HepG2 (cell line): Measurements from ENCODE around the gene EBF4. TPM values are rescaled to one million over a fixed set of nuclear protein-coding genes. Genes with fewer than 3 reads are reported as not detected.
A peak's percentile ranks its signal among the peaks of the same experiment; 100 is the strongest.

Experiments used
- DMAP1 ChIP-seq: IDR thresholded peaks from 2 replicates; pipeline ENCODE4 v1.6.1; 2016
- EEA1 ChIP-seq: sonication (generic); formaldehyde crosslinking; IDR thresholded peaks from 2 replicates; pipeline ENCODE4 v1.5.1; 2020; ENCODE audit warnings: mild to moderate bottlenecking, missing genetic modification reagents, borderline replicate concordance
- FOXK2 ChIP-seq: fragments of 450-650 bp; IDR thresholded peaks from 2 replicates; pipeline ENCODE4 v1.6.1; 2016
- ISX ChIP-seq: sonication (generic); formaldehyde crosslinking; conservative IDR thresholded peaks from 2 replicates; pipeline ENCODE4 v1.5.0; 2020; ENCODE audit warnings: missing genetic modification reagents
- NAIF1 ChIP-seq: sonication (generic); formaldehyde crosslinking; IDR thresholded peaks from 2 replicates; pipeline ENCODE4 v1.5.0; 2020; ENCODE audit warnings: mild to moderate bottlenecking, missing genetic modification reagents, borderline replicate concordance
- SALL2 ChIP-seq: sonication (generic); formaldehyde crosslinking; IDR thresholded peaks from 2 replicates; pipeline ENCODE4 v1.8.1; 2023; ENCODE audit warnings: mild to moderate bottlenecking, missing genetic modification reagents, inconsistent platforms
- SP4 ChIP-seq: sonication (generic); formaldehyde crosslinking; IDR thresholded peaks from 2 replicates; pipeline ENCODE4 v1.8.1; 2023; ENCODE audit warnings: mild to moderate bottlenecking, missing genetic modification reagents
- TOPORS ChIP-seq: sonication (generic); formaldehyde crosslinking; IDR thresholded peaks from 2 replicates; pipeline ENCODE4 v1.8.0; 2023; ENCODE audit warnings: mild to moderate bottlenecking, missing genetic modification reagents
- YEATS4 ChIP-seq: sonication (generic); formaldehyde crosslinking; IDR thresholded peaks from 2 replicates; pipeline ENCODE4 v1.4.0; 2020; ENCODE audit warnings: missing genetic modification reagents, borderline replicate concordance
- ZKSCAN1 ChIP-seq: fragments of 150-350 bp; IDR thresholded peaks from 2 replicates; pipeline ENCODE4 v1.6.1; 2014; ENCODE audit warnings: low read length
- ZNF224 ChIP-seq: sonication (generic); formaldehyde crosslinking; IDR thresholded peaks from 2 replicates; pipeline ENCODE4 v1.5.0; 2020; ENCODE audit warnings: mild to moderate bottlenecking, missing genetic modification reagents
- ZNF75D ChIP-seq: sonication (generic); formaldehyde crosslinking; IDR thresholded peaks from 2 replicates; pipeline ENCODE4 v1.8.1; 2023; ENCODE audit warnings: missing genetic modification reagents, mild to moderate bottlenecking, borderline replicate concordance
- polyA plus RNA-seq, 8 experiments: library from polyadenylated mRNA; depleted of rRNA in 3 of 8; stranded (reverse) in 7 of 8; unstranded in 1 of 8; fragments of >200 nt; fragmentation: Illumina TruSeq in 4 of 8; extraction: Trizol in 4 of 8; gene quantifications; 2 replicates each; pipeline versions ENCODE4 v1.2.1 to v1.2.3, GENCODE V29; 2011 to 2016; ENCODE audit warnings: low read depth in 4 of 8, missing spikeins in 1 of 8, mixed read lengths in 1 of 8; ENCODE audit not compliant: insufficient read depth in 1 of 8
- total RNA-seq, 5 experiments: library from RNA; depleted of rRNA; stranded (reverse); fragments of >200 nt; fragmentation: Illumina TruSeq; extraction: Trizol; gene quantifications; 2 replicates each; pipeline ENCODE4 v1.2.3, GENCODE V29; 2016; ENCODE audit warnings: low read depth in 1 of 5
- TF ChIP-seq, protein P1 (sequence below): sonication (generic); formaldehyde crosslinking; IDR thresholded peaks from 2 replicates; pipeline ENCODE4; 2020; ENCODE audit warnings: missing genetic modification reagents, mild to moderate bottlenecking, borderline replicate concordance
- TF ChIP-seq, protein P2 (sequence below): sonication (generic); formaldehyde crosslinking; IDR thresholded peaks from 2 replicates; pipeline ENCODE4 v1.5.0; 2020; ENCODE audit warnings: missing genetic modification reagents, mild to moderate bottlenecking, borderline replicate concordance
- TF ChIP-seq, protein P3 (sequence below): sonication (generic); formaldehyde crosslinking; IDR thresholded peaks from 2 replicates; pipeline ENCODE4 v1.5.0; 2020; ENCODE audit warnings: missing genetic modification reagents
- TF ChIP-seq, protein P4 (sequence below): sonication (generic); formaldehyde crosslinking; IDR thresholded peaks from 2 replicates; pipeline ENCODE4 v1.4.0; 2020; ENCODE audit warnings: missing genetic modification reagents, borderline replicate concordance
- TF ChIP-seq, protein P5 (sequence below): sonication (generic); formaldehyde crosslinking; IDR thresholded peaks from 2 replicates; pipeline ENCODE4 v1.4.0; 2020; ENCODE audit warnings: missing genetic modification reagents

The EBF4 gene
- total and polyA plus RNA-seq, 2 of the 13 experiments (the other 11 are each of a cell fraction or from before 2014, with no cell fraction given) = 0.84 to 2.2 TPM

DNA sequence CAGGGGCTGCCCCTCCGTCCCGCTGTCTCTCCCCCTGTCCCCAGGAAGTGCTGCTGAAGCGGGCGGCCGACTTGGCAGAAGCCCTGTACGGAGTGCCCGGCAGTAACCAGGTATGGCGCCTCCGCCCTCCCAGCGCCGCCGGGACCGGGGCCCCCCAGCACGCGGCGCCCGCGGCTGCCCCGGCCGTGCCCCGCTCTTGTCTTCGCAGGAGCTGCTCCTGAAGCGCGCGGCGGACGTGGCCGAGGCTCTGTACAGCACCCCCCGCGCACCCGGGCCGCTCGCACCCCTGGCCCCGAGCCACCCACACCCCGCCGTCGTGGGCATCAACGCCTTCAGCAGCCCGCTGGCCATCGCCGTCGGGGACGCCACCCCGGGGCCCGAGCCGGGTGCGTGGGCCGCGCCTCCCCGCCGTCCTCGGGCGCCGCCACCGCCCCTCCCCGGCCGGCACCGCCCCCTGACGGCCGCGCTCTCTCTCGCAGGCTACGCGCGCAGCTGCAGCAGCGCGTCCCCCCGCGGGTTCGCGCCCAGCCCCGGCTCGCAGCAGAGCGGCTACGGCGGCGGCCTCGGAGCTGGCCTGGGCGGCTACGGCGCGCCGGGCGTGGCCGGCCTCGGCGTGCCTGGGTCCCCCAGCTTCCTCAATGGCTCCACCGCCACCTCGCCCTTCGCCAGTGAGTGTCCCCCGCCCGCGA lies 59.4 kb downstream of the EBF4 start (continued):
- TF ChIP-seq, protein P1, sequence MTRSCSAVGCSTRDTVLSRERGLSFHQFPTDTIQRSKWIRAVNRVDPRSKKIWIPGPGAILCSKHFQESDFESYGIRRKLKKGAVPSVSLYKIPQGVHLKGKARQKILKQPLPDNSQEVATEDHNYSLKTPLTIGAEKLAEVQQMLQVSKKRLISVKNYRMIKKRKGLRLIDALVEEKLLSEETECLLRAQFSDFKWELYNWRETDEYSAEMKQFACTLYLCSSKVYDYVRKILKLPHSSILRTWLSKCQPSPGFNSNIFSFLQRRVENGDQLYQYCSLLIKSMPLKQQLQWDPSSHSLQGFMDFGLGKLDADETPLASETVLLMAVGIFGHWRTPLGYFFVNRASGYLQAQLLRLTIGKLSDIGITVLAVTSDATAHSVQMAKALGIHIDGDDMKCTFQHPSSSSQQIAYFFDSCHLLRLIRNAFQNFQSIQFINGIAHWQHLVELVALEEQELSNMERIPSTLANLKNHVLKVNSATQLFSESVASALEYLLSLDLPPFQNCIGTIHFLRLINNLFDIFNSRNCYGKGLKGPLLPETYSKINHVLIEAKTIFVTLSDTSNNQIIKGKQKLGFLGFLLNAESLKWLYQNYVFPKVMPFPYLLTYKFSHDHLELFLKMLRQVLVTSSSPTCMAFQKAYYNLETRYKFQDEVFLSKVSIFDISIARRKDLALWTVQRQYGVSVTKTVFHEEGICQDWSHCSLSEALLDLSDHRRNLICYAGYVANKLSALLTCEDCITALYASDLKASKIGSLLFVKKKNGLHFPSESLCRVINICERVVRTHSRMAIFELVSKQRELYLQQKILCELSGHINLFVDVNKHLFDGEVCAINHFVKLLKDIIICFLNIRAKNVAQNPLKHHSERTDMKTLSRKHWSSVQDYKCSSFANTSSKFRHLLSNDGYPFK (CRISPR knock-in tag) = no peak
- TF ChIP-seq, protein P2, sequence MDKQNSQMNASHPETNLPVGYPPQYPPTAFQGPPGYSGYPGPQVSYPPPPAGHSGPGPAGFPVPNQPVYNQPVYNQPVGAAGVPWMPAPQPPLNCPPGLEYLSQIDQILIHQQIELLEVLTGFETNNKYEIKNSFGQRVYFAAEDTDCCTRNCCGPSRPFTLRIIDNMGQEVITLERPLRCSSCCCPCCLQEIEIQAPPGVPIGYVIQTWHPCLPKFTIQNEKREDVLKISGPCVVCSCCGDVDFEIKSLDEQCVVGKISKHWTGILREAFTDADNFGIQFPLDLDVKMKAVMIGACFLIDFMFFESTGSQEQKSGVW (CRISPR knock-in tag) = no peak
- TF ChIP-seq EEA1 = no peak
- TF ChIP-seq ZKSCAN1 = no peak
- TF ChIP-seq SALL2 = peak; percentile 41; the same call in 1 of the 2 replicates
- TF ChIP-seq YEATS4 (CRISPR knock-in tag) = peak; percentile 70; the same call in 1 of the 2 replicates
- no peak for TF ChIP-seq ISX (CRISPR knock-in tag)
- no peak for TF ChIP-seq ZNF224 (CRISPR knock-in tag)
- no peak for TF ChIP-seq TOPORS (CRISPR knock-in tag)
- TF ChIP-seq, protein P3, sequence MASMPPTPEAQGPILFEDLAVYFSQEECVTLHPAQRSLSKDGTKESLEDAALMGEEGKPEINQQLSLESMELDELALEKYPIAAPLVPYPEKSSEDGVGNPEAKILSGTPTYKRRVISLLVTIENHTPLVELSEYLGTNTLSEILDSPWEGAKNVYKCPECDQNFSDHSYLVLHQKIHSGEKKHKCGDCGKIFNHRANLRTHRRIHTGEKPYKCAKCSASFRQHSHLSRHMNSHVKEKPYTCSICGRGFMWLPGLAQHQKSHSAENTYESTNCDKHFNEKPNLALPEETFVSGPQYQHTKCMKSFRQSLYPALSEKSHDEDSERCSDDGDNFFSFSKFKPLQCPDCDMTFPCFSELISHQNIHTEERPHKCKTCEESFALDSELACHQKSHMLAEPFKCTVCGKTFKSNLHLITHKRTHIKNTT (CRISPR knock-in tag) = no peak
- no peak for TF ChIP-seq DMAP1 (CRISPR knock-in tag)
- no peak for TF ChIP-seq FOXK2
- peak; percentile 38; the same call in 1 of the 2 replicates for TF ChIP-seq SP4 (CRISPR knock-in tag)
- no peak for TF ChIP-seq ZNF75D (CRISPR knock-in tag)
- TF ChIP-seq, protein P4, sequence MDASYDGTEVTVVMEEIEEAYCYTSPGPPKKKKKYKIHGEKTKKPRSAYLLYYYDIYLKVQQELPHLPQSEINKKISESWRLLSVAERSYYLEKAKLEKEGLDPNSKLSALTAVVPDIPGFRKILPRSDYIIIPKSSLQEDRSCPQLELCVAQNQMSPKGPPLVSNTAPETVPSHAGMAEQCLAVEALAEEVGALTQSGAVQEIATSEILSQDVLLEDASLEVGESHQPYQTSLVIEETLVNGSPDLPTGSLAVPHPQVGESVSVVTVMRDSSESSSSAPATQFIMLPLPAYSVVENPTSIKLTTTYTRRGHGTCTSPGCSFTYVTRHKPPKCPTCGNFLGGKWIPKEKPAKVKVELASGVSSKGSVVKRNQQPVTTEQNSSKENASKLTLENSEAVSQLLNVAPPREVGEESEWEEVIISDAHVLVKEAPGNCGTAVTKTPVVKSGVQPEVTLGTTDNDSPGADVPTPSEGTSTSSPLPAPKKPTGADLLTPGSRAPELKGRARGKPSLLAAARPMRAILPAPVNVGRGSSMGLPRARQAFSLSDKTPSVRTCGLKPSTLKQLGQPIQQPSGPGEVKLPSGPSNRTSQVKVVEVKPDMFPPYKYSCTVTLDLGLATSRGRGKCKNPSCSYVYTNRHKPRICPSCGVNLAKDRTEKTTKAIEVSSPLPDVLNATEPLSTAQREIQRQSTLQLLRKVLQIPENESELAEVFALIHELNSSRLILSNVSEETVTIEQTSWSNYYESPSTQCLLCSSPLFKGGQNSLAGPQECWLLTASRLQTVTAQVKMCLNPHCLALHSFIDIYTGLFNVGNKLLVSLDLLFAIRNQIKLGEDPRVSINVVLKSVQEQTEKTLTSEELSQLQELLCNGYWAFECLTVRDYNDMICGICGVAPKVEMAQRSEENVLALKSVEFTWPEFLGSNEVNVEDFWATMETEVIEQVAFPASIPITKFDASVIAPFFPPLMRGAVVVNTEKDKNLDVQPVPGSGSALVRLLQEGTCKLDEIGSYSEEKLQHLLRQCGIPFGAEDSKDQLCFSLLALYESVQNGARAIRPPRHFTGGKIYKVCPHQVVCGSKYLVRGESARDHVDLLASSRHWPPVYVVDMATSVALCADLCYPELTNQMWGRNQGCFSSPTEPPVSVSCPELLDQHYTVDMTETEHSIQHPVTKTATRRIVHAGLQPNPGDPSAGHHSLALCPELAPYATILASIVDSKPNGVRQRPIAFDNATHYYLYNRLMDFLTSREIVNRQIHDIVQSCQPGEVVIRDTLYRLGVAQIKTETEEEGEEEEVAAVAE (CRISPR knock-in tag) = no peak
- TF ChIP-seq NAIF1 = no peak
- TF ChIP-seq, protein P5, sequence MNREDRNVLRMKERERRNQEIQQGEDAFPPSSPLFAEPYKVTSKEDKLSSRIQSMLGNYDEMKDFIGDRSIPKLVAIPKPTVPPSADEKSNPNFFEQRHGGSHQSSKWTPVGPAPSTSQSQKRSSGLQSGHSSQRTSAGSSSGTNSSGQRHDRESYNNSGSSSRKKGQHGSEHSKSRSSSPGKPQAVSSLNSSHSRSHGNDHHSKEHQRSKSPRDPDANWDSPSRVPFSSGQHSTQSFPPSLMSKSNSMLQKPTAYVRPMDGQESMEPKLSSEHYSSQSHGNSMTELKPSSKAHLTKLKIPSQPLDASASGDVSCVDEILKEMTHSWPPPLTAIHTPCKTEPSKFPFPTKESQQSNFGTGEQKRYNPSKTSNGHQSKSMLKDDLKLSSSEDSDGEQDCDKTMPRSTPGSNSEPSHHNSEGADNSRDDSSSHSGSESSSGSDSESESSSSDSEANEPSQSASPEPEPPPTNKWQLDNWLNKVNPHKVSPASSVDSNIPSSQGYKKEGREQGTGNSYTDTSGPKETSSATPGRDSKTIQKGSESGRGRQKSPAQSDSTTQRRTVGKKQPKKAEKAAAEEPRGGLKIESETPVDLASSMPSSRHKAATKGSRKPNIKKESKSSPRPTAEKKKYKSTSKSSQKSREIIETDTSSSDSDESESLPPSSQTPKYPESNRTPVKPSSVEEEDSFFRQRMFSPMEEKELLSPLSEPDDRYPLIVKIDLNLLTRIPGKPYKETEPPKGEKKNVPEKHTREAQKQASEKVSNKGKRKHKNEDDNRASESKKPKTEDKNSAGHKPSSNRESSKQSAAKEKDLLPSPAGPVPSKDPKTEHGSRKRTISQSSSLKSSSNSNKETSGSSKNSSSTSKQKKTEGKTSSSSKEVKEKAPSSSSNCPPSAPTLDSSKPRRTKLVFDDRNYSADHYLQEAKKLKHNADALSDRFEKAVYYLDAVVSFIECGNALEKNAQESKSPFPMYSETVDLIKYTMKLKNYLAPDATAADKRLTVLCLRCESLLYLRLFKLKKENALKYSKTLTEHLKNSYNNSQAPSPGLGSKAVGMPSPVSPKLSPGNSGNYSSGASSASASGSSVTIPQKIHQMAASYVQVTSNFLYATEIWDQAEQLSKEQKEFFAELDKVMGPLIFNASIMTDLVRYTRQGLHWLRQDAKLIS (CRISPR knock-in tag) = no peak
